GM12864 (cell line): Measurements from ENCODE around the gene CDK14.

Experiments
- DNase-seq: peaks from one replicate; pipeline ENCODE4 v3.0.0-alpha.2; 2011; ENCODE audit warnings: low read depth
- H3K4me3 ChIP-seq: 2 replicates; pipeline ENCODE4 v1.5.1; 2011; ENCODE audit warnings: mild to moderate bottlenecking, low read depth, low read length, control low read depth
- CTCF ChIP-seq: IDR thresholded peaks from 2 replicates; pipeline ENCODE4 v1.5.1; 2011; ENCODE audit warnings: low read depth, mild to moderate bottlenecking, moderate library complexity, low read length, control low read depth, inconsistent platforms; ENCODE audit errors: missing control alignments

The CDK14 gene

GRCh38 chr7:90736316-90736715 lies 140.2 kb downstream of the CDK14 start:
- no peak for DNase-seq

GRCh38 chr7:90736968-90737939 lies 141.1 kb downstream of the CDK14 start:
- no peak overlapping the region for H3K4me3 ChIP-seq
- TF ChIP-seq CTCF = no peak
- peak; percentile 80 for DNase-seq

More at GRCh38 chr7:90736316-90736715, 140.2 kb downstream of the CDK14 start:
- no peak overlapping the region for H3K4me3 ChIP-seq
- no peak for TF ChIP-seq CTCF

- TF ChIP-seq CTCF = no peak
- no peak overlapping the region for H3K4me3 ChIP-seq
These were observed 142.1 kb downstream of the CDK14 start for GRCh38 chr7:90738249-90738648.

GRCh38 chr7:90739716-90740115 lies 143.6 kb downstream of the CDK14 start:
- H3K4me3 ChIP-seq = no peak overlapping the region
- no peak for DNase-seq
- no peak for TF ChIP-seq CTCF

More at GRCh38 chr7:90738249-90738648, 142.1 kb downstream of the CDK14 start:
- no peak for DNase-seq

GRCh38 chr7:90740386-90740785 lies 144.3 kb downstream of the CDK14 start:
- no peak for DNase-seq
- no peak for TF ChIP-seq CTCF
- H3K4me3 ChIP-seq = no peak overlapping the region

GRCh38 chr7:90743626-90744025 lies 147.5 kb downstream of the CDK14 start:
- no peak for DNase-seq
- TF ChIP-seq CTCF = no peak
- no peak overlapping the region for H3K4me3 ChIP-seq

- no peak overlapping the region for H3K4me3 ChIP-seq
- DNase-seq = no peak
- TF ChIP-seq CTCF = no peak
These were observed 151.4 kb downstream of the CDK14 start for GRCh38 chr7:90747516-90747915.
